ENCODE measurements around the gene AK1. TPM values are rescaled to one million over a fixed set of nuclear protein-coding genes. Genes with fewer than 3 reads are reported as not detected.

The AK1 gene
- total and polyA plus RNA-seq, 4 donors: 63.8 to 386 (median 113) TPM

DNA sequence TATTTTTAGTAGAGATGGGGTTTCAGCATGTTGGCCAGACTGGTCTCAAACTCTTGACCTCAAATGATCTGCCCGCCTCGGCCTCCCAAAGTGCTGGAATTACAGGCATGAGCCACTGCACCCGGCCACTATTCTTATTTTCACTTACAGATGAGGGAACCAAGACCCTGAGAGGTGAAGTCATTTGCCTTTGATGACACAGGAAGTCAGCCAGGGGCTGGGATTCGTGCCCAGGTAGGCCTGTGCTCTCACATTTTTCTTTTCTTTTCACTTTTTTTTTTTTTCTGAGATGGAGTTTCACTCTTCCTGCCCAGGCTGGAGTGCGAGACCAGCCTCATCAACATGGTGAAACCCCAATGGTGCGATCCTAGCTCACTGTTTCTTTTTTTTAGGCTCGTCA is 45.2 kb downstream of the AK1 start:
- peaks cover 6 to 42% (median 25%) of the 10 kb centered on the region in 5 donors for H3K4me1 ChIP-seq (ENCODE audit: control insufficient read depth in 5 of 5, insufficient read depth in 5 of 5, low read length in 5 of 5)
- 45 to 62% methylated on average over 7 of the region's 7 CpGs for WGBS, 2 donors
- H3K27ac ChIP-seq (ENCODE audit: low read depth in 1 of 2, low read length in 1 of 2): no peak overlapping the region
- DNase-seq (no peak), ATAC-seq (ENCODE audit: insufficient read depth, low FRiP score) (no peak)
- H3K27me3 ChIP-seq (ENCODE audit: control insufficient read depth in 3 of 3, insufficient read depth in 3 of 3, low read length in 2 of 3): no peaks in the 10 kb centered on the region
- H3K36me3 ChIP-seq (ENCODE audit: control insufficient read depth in 4 of 4, insufficient read depth in 4 of 4, low read length in 4 of 4): peaks cover 0 to 6% (median 2%) of the 10 kb centered on the region in 4 donors
- H3K9me3 ChIP-seq (ENCODE audit: control insufficient read depth in 4 of 4, insufficient read depth in 3 of 4, low read length in 3 of 4): no peaks in the 10 kb centered on the region
- H3K9ac ChIP-seq (ENCODE audit: insufficient read depth in 1 of 2, low read length in 2 of 2): no peak overlapping the region
- H3K4me3 ChIP-seq: no peak overlapping the region
- TF ChIP-seq, protein P1, sequence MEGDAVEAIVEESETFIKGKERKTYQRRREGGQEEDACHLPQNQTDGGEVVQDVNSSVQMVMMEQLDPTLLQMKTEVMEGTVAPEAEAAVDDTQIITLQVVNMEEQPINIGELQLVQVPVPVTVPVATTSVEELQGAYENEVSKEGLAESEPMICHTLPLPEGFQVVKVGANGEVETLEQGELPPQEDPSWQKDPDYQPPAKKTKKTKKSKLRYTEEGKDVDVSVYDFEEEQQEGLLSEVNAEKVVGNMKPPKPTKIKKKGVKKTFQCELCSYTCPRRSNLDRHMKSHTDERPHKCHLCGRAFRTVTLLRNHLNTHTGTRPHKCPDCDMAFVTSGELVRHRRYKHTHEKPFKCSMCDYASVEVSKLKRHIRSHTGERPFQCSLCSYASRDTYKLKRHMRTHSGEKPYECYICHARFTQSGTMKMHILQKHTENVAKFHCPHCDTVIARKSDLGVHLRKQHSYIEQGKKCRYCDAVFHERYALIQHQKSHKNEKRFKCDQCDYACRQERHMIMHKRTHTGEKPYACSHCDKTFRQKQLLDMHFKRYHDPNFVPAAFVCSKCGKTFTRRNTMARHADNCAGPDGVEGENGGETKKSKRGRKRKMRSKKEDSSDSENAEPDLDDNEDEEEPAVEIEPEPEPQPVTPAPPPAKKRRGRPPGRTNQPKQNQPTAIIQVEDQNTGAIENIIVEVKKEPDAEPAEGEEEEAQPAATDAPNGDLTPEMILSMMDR (IDR thresholded peaks at IDR 0.05; ENCODE audit: control extremely low read depth, extremely low read depth): no peak

DNA sequence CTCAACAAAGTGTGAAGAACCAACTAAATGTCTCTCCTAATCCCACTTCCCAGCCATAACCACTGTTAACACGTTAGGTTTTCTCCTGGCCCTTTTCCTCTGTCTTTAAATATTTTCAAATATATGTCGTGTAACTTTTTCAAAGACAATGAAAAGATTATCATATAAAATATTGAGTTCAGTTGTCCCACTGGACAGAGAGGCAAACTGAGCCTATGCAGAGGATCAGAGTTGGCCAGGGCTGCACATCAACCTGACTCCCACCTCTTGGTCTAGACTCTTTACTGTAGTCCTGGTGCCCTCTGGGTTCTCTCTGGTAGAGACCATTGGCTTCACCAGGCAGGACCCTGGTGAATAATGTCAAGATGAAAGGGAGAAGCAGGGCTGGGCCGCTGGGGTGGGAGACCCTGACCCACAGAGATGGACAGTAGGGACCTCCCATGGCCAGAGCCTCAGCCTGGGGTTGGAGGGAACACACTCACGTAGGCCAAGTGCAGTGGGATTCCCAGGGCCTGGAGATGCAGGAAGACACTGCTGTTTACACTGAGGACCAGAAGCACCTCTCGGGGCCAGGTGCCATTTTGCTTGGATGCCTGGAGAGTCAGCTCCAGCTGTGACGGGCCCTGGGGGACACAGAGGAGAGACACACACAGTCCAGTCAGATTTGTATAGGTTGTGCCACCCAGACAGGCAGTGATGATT is 48.1 kb downstream of the AK1 start:
- Histone ChIP-seq H3K4me3 (no peak overlapping the region), H3K9me3 (ENCODE audit: control insufficient read depth in 4 of 4, insufficient read depth in 3 of 4, low read length in 3 of 4) (no peaks in the 10 kb centered on the region), H3K36me3 (ENCODE audit: control insufficient read depth in 4 of 4, insufficient read depth in 4 of 4, low read length in 4 of 4) (peaks cover 0 to 28% (median 5%) of the 10 kb centered on the region in 4 donors), H3K27me3 (ENCODE audit: control insufficient read depth in 3 of 3, insufficient read depth in 3 of 3, low read length in 2 of 3) (no peaks in the 10 kb centered on the region), H3K27ac (ENCODE audit: low read depth in 1 of 2, low read length in 1 of 2) (peak overlapping the region; percentile 56 to 77), H3K9ac (ENCODE audit: insufficient read depth in 1 of 2, low read length in 2 of 2) (peak overlapping the region in 1 of 2 donors; percentile 11), H3K4me1 (ENCODE audit: control insufficient read depth in 5 of 5, insufficient read depth in 5 of 5, low read length in 5 of 5) (peaks cover 0 to 40% (median 12%) of the 10 kb centered on the region in 5 donors)
- 74 to 80% methylated on average over 6 of the region's 6 CpGs for WGBS, 2 donors
- no peak for DNase-seq
- ATAC-seq (ENCODE audit: insufficient read depth, low FRiP score): no peak
- TF ChIP-seq, protein P1 (IDR thresholded peaks at IDR 0.05; ENCODE audit: control extremely low read depth, extremely low read depth): no peak

DNA sequence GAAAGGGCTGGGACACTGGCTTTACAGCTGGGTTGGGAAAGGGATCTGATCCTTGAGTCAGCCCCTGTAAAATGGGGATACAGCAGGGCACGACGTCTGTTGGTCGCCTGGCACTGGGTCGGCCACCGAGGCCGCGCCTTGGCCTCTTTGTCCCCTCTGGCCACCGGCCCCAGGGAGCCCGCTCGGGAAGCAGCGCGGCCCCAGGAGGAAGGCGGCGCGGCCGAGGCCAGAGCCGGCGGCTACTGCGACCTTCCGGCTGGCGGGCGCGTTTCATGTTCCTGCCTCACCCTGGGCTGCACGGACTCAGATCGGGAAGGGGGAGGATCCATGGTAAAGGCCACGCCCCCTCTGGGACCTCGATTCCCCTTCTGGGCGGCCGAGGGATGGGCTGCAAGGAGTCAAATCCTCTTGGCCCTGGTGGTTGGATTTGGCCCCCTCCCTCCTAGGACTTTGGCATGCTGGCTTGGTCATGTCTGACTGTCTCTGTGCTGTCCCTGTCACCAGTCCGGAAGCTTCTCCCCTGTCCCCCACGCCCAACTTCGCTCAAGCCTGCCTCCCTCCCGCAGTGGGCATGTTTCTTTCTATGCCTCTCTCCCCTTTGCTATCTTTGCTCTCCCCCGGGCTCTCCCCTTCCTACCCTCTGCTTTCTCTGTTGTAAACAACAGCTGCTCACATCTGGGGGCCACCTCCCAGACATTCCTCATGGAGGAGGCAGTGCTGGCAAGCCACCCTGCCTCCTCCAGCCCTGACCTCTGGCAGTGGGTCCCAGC is 49.0 kb downstream of the AK1 start:
- WGBS, 2 donors: 20 to 43% methylated on average over 34 of the region's 34 CpGs
- Histone ChIP-seq H3K4me1 (ENCODE audit: control insufficient read depth in 5 of 5, insufficient read depth in 5 of 5, low read length in 5 of 5) (peaks cover 0 to 40% (median 12%) of the 10 kb centered on the region in 5 donors), H3K4me3 (no peak overlapping the region)

More for the DNA sequence above, 49.0 kb downstream of the AK1 start:
- Histone ChIP-seq H3K27ac (ENCODE audit: low read depth in 1 of 2, low read length in 1 of 2) (peak overlapping the region; percentile 49 to 90), H3K36me3 (ENCODE audit: control insufficient read depth in 4 of 4, insufficient read depth in 4 of 4, low read length in 4 of 4) (peaks cover 0 to 32% (median 8%) of the 10 kb centered on the region in 4 donors), H3K9ac (ENCODE audit: insufficient read depth in 1 of 2, low read length in 2 of 2) (peak overlapping the region in 1 of 2 donors; percentile 54), H3K27me3 (ENCODE audit: control insufficient read depth in 3 of 3, insufficient read depth in 3 of 3, low read length in 2 of 3) (no peaks in the 10 kb centered on the region), H3K9me3 (ENCODE audit: control insufficient read depth in 4 of 4, insufficient read depth in 3 of 4, low read length in 3 of 4) (no peaks in the 10 kb centered on the region)
- TF ChIP-seq, protein P1 (IDR thresholded peaks at IDR 0.05; ENCODE audit: control extremely low read depth, extremely low read depth): no peak
- peak; percentile 78 for ATAC-seq (ENCODE audit: insufficient read depth, low FRiP score)
- DNase-seq: peak; percentile 94 to 96 (median 95)

Measured in lung (tissue), 12 donors.